ENCODE results near the gene GRIA4.

Gene GRIA4

DNA sequence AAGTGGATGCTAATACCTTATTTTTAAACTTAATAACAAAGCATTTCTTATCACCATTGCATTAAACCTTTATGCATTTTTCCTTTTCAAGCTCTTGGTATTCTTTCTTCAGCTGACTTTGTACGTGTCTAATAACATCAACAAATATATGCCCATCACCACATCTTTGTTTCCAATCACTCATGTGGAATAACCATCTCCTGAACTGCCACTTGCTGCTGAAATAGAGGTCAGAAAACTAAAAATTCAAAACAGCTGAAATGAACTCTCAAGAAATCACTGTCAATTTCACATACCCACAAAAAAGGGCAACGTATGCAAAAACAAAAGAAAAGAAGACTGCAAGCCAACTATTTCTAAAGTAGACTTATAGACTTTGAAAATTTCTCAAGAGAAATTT is 404.7 kb downstream of the GRIA4 start:
- Histone ChIP-seq H3K27ac (ENCODE audit: low read length, poor library complexity, severe bottlenecking) (no peak overlapping the region), H3K4me2 (ENCODE audit: low read length, poor library complexity, severe bottlenecking) (no peak overlapping the region), H3K23ac (ENCODE audit: low read length in 2 of 2) (no peak overlapping the region), H3K4me1 (ENCODE audit: control insufficient read depth, insufficient read depth, low read depth, low read length) (no peaks in the 10 kb centered on the region), H4K8ac (ENCODE audit: low read length) (no peak overlapping the region), H3K79me1 (replicated peaks; ENCODE audit: low read length, poor library complexity, severe bottlenecking) (peaks cover 17% of the 10 kb centered on the region), H2BK120ac (ENCODE audit: low read depth, low read length) (no peak overlapping the region), H2BK15ac (ENCODE audit: low read depth, poor library complexity, severe bottlenecking) (no peak overlapping the region), H2AK5ac (ENCODE audit: low read length, severe bottlenecking) (no peak overlapping the region), H3K4me3 (ENCODE audit: insufficient read depth in 1 of 2, low read depth in 1 of 2, low read length in 2 of 2) (no peak overlapping the region), H3K36me3 (ENCODE audit: control insufficient read depth in 1 of 2, insufficient read depth in 2 of 2, low read depth in 1 of 2, low read length in 2 of 2) (peaks cover 3 to 25% of the 10 kb centered on the region in 2 experiments), H3K9ac (ENCODE audit: low read length) (no peak overlapping the region), H2BK5ac (ENCODE audit: low read depth, low read length, poor library complexity, severe bottlenecking) (no peak overlapping the region), H3K9me3 (ENCODE audit: control insufficient read depth, low read length) (no peaks in the 10 kb centered on the region), H3K18ac (ENCODE audit: low read depth in 1 of 2, low read length in 2 of 2) (no peak overlapping the region), H3K27me3 (ENCODE audit: control insufficient read depth in 1 of 2, insufficient read depth in 1 of 2, low read length in 2 of 2) (no peaks in the 10 kb centered on the region), H2AFZ (ENCODE audit: low read depth, low read length) (no peak overlapping the region), H2BK12ac (ENCODE audit: low read length in 2 of 2) (no peak overlapping the region), H4K91ac (ENCODE audit: low read length) (no peak overlapping the region), H3K4ac (ENCODE audit: low read depth in 1 of 2, low read length in 2 of 2) (no peak overlapping the region), H3K14ac (ENCODE audit: low read length in 2 of 2) (no peak overlapping the region)
- WGBS, result 88% methylated on average over 1 of the region's 2 CpGs
- DNase-seq, result no peak

DNA sequence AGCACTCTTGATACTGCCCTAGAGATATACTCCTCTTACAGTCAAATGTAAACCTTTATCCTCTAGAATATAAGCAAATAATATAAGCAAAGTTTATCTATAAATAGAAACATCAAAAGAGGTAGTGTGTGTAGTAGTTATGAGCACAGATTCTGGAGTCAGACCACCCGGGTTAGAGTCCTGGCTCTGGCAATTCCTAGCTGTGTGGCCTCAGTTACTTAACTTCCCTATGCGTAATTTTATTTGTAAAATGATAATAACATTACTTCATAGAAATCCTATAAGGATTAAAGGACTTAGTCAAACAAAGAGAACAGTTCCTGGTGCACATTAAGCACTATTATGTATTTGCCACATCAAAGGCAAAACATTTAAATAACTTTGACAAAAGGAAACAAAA is 405.2 kb downstream of the GRIA4 start:
- no peak overlapping the region for H2AK5ac ChIP-seq (ENCODE audit: low read length, severe bottlenecking)
- no peak overlapping the region for H3K9ac ChIP-seq (ENCODE audit: low read length)
- H2BK12ac ChIP-seq (ENCODE audit: low read length in 2 of 2), result no peak overlapping the region
- no peak overlapping the region for H4K91ac ChIP-seq (ENCODE audit: low read length)
- no CpG with 5 or more reads among the region's 2 CpGs for WGBS
- no peak overlapping the region for H2BK15ac ChIP-seq (ENCODE audit: low read depth, poor library complexity, severe bottlenecking)
- no peak overlapping the region for H4K8ac ChIP-seq (ENCODE audit: low read length)
- no peak overlapping the region for H3K4me2 ChIP-seq (ENCODE audit: low read length, poor library complexity, severe bottlenecking)
- H3K4me3 ChIP-seq (ENCODE audit: insufficient read depth in 1 of 2, low read depth in 1 of 2, low read length in 2 of 2), result no peak overlapping the region
- no peak overlapping the region for H3K4ac ChIP-seq (ENCODE audit: low read depth in 1 of 2, low read length in 2 of 2)
- no peaks in the 10 kb centered on the region for H3K9me3 ChIP-seq (ENCODE audit: control insufficient read depth, low read length)
- no peak overlapping the region for H3K27ac ChIP-seq (ENCODE audit: low read length, poor library complexity, severe bottlenecking)
- DNase-seq, result no peak
- no peak overlapping the region for H2BK5ac ChIP-seq (ENCODE audit: low read depth, low read length, poor library complexity, severe bottlenecking)
- peaks cover 15% of the 10 kb centered on the region for H3K79me1 ChIP-seq (replicated peaks; ENCODE audit: low read length, poor library complexity, severe bottlenecking)
- no peaks in the 10 kb centered on the region for H3K27me3 ChIP-seq (ENCODE audit: control insufficient read depth in 1 of 2, insufficient read depth in 1 of 2, low read length in 2 of 2)
- H3K4me1 ChIP-seq (ENCODE audit: control insufficient read depth, insufficient read depth, low read depth, low read length), result no peaks in the 10 kb centered on the region
- no peak overlapping the region for H2BK120ac ChIP-seq (ENCODE audit: low read depth, low read length)
- no peak overlapping the region for H3K23ac ChIP-seq (ENCODE audit: low read length in 2 of 2)
- no peak overlapping the region for H3K14ac ChIP-seq (ENCODE audit: low read length in 2 of 2)
- H3K18ac ChIP-seq (ENCODE audit: low read depth in 1 of 2, low read length in 2 of 2), result no peak overlapping the region
- H3K36me3 ChIP-seq (ENCODE audit: control insufficient read depth in 1 of 2, insufficient read depth in 2 of 2, low read depth in 1 of 2, low read length in 2 of 2), result peaks cover 0 to 20% of the 10 kb centered on the region in 2 experiments
- no peak overlapping the region for H2AFZ ChIP-seq (ENCODE audit: low read depth, low read length)

DNA sequence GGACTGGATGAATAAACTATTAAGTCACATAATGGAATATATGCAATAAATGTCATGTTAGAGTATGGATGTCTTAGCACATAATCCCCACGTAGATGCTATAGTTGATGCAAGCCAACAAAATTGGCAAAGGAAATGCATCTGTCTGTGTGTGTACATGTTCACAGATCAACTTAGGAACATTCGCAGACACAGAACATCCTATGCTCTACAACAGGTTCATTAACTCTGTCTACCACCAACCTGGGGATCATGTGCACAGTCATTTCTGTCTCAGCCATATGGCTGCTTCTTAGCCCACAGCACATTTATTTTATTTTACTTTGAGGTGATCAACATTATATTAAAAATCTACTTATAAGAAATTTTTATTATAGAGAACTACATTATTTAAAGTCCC is 407.2 kb downstream of the GRIA4 start:
- no peak overlapping the region for H3K18ac ChIP-seq (ENCODE audit: low read depth in 1 of 2, low read length in 2 of 2)
- H3K27me3 ChIP-seq (ENCODE audit: control insufficient read depth in 1 of 2, insufficient read depth in 1 of 2, low read length in 2 of 2), result no peaks in the 10 kb centered on the region
- H2BK15ac ChIP-seq (ENCODE audit: low read depth, poor library complexity, severe bottlenecking), result no peak overlapping the region
- peaks cover 0 to 6% of the 10 kb centered on the region in 2 experiments for H3K36me3 ChIP-seq (ENCODE audit: control insufficient read depth in 1 of 2, insufficient read depth in 2 of 2, low read depth in 1 of 2, low read length in 2 of 2)
- H4K91ac ChIP-seq (ENCODE audit: low read length), result no peak overlapping the region
- 93% methylated on average over 2 of the region's 2 CpGs for WGBS
- no peak overlapping the region for H2BK5ac ChIP-seq (ENCODE audit: low read depth, low read length, poor library complexity, severe bottlenecking)
- no peak overlapping the region for H2BK12ac ChIP-seq (ENCODE audit: low read length in 2 of 2)
- H3K9ac ChIP-seq (ENCODE audit: low read length), result no peak overlapping the region
- no peak overlapping the region for H3K4me3 ChIP-seq (ENCODE audit: insufficient read depth in 1 of 2, low read depth in 1 of 2, low read length in 2 of 2)
- no peak overlapping the region for H3K4ac ChIP-seq (ENCODE audit: low read depth in 1 of 2, low read length in 2 of 2)
- H2BK120ac ChIP-seq (ENCODE audit: low read depth, low read length), result no peak overlapping the region
- no peaks in the 10 kb centered on the region for H3K9me3 ChIP-seq (ENCODE audit: control insufficient read depth, low read length)
- DNase-seq, result no peak
- H2AK5ac ChIP-seq (ENCODE audit: low read length, severe bottlenecking), result no peak overlapping the region
- peaks cover 10% of the 10 kb centered on the region for H3K79me1 ChIP-seq (replicated peaks; ENCODE audit: low read length, poor library complexity, severe bottlenecking)
- no peak overlapping the region for H4K8ac ChIP-seq (ENCODE audit: low read length)
- H3K23ac ChIP-seq (ENCODE audit: low read length in 2 of 2), result no peak overlapping the region
- no peak overlapping the region for H2AFZ ChIP-seq (ENCODE audit: low read depth, low read length)
- H3K14ac ChIP-seq (ENCODE audit: low read length in 2 of 2), result no peak overlapping the region
- H3K4me1 ChIP-seq (ENCODE audit: control insufficient read depth, insufficient read depth, low read depth, low read length), result no peaks in the 10 kb centered on the region
- H3K4me2 ChIP-seq (ENCODE audit: low read length, poor library complexity, severe bottlenecking), result no peak overlapping the region
- no peak overlapping the region for H3K27ac ChIP-seq (ENCODE audit: low read length, poor library complexity, severe bottlenecking)

DNA sequence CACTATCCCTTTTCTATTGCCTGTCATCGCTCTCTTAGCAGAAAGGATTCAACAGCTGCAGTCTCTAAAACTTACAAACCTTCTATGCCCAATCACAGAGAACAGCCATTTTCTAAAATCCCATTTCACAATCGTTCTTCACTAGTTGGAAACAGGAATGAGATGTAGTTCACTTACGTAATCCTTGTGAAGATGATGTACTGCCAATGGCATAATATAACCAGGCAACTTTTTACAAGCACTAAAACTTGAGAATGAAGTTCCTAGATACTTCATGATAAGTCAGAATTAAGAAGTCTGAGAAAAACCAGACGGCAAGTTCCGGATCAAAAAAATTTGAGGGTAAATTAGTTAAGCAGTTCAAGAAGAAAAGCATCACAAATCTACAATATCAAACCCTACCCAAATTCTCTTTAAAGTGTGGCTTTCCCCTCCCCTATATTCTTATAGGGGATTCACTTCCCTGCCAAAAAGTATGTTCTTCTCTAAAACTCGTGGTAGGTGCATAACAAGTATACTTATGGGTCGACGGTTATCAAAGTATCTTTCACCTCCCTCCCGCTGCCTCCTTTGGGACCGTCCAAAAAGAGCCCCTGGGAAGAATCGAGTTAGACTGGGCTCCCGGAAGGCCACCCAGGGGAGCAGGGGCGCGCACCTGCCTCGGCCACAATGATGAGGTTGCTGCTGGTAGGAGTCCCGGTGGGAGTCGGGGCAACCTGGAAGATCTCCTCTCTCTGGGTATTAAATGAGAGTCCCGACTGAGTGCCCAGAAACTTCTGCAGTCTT is 411.5 kb downstream of the GRIA4 start:
- peak overlapping the region; percentile 89 for H3K4me2 ChIP-seq (ENCODE audit: low read length, poor library complexity, severe bottlenecking)
- peak overlapping the region; percentile 75 for H2AK5ac ChIP-seq (ENCODE audit: low read length, severe bottlenecking)
- peak overlapping the region; percentile 70 for H4K8ac ChIP-seq (ENCODE audit: low read length)
- H3K23ac ChIP-seq (ENCODE audit: low read length in 2 of 2), result peak overlapping the region in 1 of 2 experiments; percentile 80
- WGBS, result 16% methylated on average over 17 of the region's 18 CpGs
- H3K27me3 ChIP-seq (ENCODE audit: control insufficient read depth in 1 of 2, insufficient read depth in 1 of 2, low read length in 2 of 2), result no peaks in the 10 kb centered on the region
- DNase-seq, result peak; percentile 70
- peak overlapping the region; percentile 94 for H2AFZ ChIP-seq (ENCODE audit: low read depth, low read length)
- H3K4me1 ChIP-seq (ENCODE audit: control insufficient read depth, insufficient read depth, low read depth, low read length), result no peaks in the 10 kb centered on the region
- H2BK12ac ChIP-seq (ENCODE audit: low read length in 2 of 2), result peak overlapping the region in 1 of 2 experiments; percentile 37
- no peaks in the 10 kb centered on the region for H3K9me3 ChIP-seq (ENCODE audit: control insufficient read depth, low read length)
- H3K79me1 ChIP-seq (replicated peaks; ENCODE audit: low read length, poor library complexity, severe bottlenecking), result peaks cover 9% of the 10 kb centered on the region
- peak overlapping the region in 1 of 2 experiments; percentile 61 for H3K14ac ChIP-seq (ENCODE audit: low read length in 2 of 2)
- H2BK120ac ChIP-seq (ENCODE audit: low read depth, low read length), result peak overlapping the region; percentile 75
- H3K36me3 ChIP-seq (ENCODE audit: control insufficient read depth in 1 of 2, insufficient read depth in 2 of 2, low read depth in 1 of 2, low read length in 2 of 2), result peaks cover 0 to 6% of the 10 kb centered on the region in 2 experiments
- H3K4ac ChIP-seq (ENCODE audit: low read depth in 1 of 2, low read length in 2 of 2), result peak overlapping the region; percentile 87 to 91
- peak overlapping the region; percentile 62 for H2BK5ac ChIP-seq (ENCODE audit: low read depth, low read length, poor library complexity, severe bottlenecking)
- peak overlapping the region; percentile 38 for H3K27ac ChIP-seq (ENCODE audit: low read length, poor library complexity, severe bottlenecking)
- H3K9ac ChIP-seq (ENCODE audit: low read length), result peak overlapping the region; percentile 94
- no peak overlapping the region for H2BK15ac ChIP-seq (ENCODE audit: low read depth, poor library complexity, severe bottlenecking)
- H3K18ac ChIP-seq (ENCODE audit: low read depth in 1 of 2, low read length in 2 of 2), result peak overlapping the region; percentile 77 to 100
- H3K4me3 ChIP-seq (ENCODE audit: insufficient read depth in 1 of 2, low read depth in 1 of 2, low read length in 2 of 2), result peak overlapping the region; percentile 94 to 95
- peak overlapping the region; percentile 91 for H4K91ac ChIP-seq (ENCODE audit: low read length)
